Endothelial cell (in vitro differentiated cells): ENCODE measurements around the gene ANKZF1. TPM values are rescaled to one million over a fixed set of nuclear protein-coding genes. Genes with fewer than 3 reads are reported as not detected.

Experiments
- DNase-seq: peaks from one replicate; pipeline ENCODE4 v3.0.0; 2021; ENCODE audit warnings: low spot score
- H3K27ac Mint-ChIP-seq: one replicate; pipeline ENCODE4 v1.8.0; 2021; ENCODE audit warnings: mixed read lengths, inconsistent platforms; ENCODE audit not compliant: unreplicated experiment
- H3K27me3 Mint-ChIP-seq: one replicate; pipeline ENCODE4 v1.8.0; 2021; ENCODE audit warnings: mild to moderate bottlenecking, moderate library complexity, mixed read lengths, inconsistent platforms; ENCODE audit not compliant: unreplicated experiment
- H3K36me3 Mint-ChIP-seq: one replicate; pipeline ENCODE4 v1.8.0; 2021; ENCODE audit warnings: mild to moderate bottlenecking, low read depth, mixed read lengths, inconsistent platforms; ENCODE audit not compliant: unreplicated experiment
- H3K4me1 Mint-ChIP-seq: one replicate; pipeline ENCODE4 v1.8.0; 2021; ENCODE audit warnings: mild to moderate bottlenecking, mixed read lengths, inconsistent platforms; ENCODE audit not compliant: unreplicated experiment
- H3K4me3 Mint-ChIP-seq: one replicate; pipeline ENCODE4 v1.8.0; 2021; ENCODE audit warnings: mild to moderate bottlenecking, mixed read lengths, inconsistent platforms; ENCODE audit not compliant: unreplicated experiment
- H3K9me3 Mint-ChIP-seq: one replicate; pipeline ENCODE4 v1.8.0; 2021; ENCODE audit warnings: mixed read lengths, inconsistent platforms; ENCODE audit not compliant: unreplicated experiment
- CTCF ChIP-seq: fragments of 200-600 bp; sonication (generic); IDR thresholded peaks from one replicate; pipeline ENCODE4 v1.5.0; 2021; ENCODE audit warnings: antibody characterized with exemption; ENCODE audit not compliant: unreplicated experiment
- total RNA-seq: library from RNA; stranded (reverse); fragmentation: NEBNext Ultra II Directional; extraction: Animal tissue kit (Norgen Biotek cat#: 25700); gene quantifications from one replicate; pipeline ENCODE4 v1.2.1, GENCODE V29; 2021; ENCODE audit not compliant: unreplicated experiment

Gene ANKZF1
- total RNA-seq, 1 donor from 2014 or later: 43.8 TPM

- no peak for TF ChIP-seq CTCF
- H3K4me3 Mint-ChIP-seq: no peak overlapping the region
- peaks cover 13% of the 10 kb centered on the region for H3K4me1 Mint-ChIP-seq
- no peaks in the 10 kb centered on the region for H3K9me3 Mint-ChIP-seq
- DNase-seq: no peak
- H3K27ac Mint-ChIP-seq: no peak overlapping the region
- peaks cover 2% of the 10 kb centered on the region for H3K27me3 Mint-ChIP-seq
- H3K36me3 Mint-ChIP-seq: no peaks in the 10 kb centered on the region
These were observed 31.6 kb downstream of the ANKZF1 start for GRCh38 chr2:219261024-219261855.

- no peak overlapping the region for H3K27ac Mint-ChIP-seq
- no peak for TF ChIP-seq CTCF
- peaks cover 2% of the 10 kb centered on the region for H3K27me3 Mint-ChIP-seq
- H3K9me3 Mint-ChIP-seq: no peaks in the 10 kb centered on the region
- H3K4me1 Mint-ChIP-seq: peaks cover 9% of the 10 kb centered on the region
- DNase-seq: no peak
- no peak overlapping the region for H3K4me3 Mint-ChIP-seq
- no peaks in the 10 kb centered on the region for H3K36me3 Mint-ChIP-seq
These were observed 36.6 kb downstream of the ANKZF1 start for GRCh38 chr2:219266232-219266631.

GRCh38 chr2:219266886-219267285, 37.3 kb downstream of the ANKZF1 start:
- Mint-ChIP-seq H3K27me3 (peaks cover 4% of the 10 kb centered on the region), H3K36me3 (no peaks in the 10 kb centered on the region), H3K4me1 (peaks cover 3% of the 10 kb centered on the region), H3K4me3 (no peak overlapping the region), H3K9me3 (no peaks in the 10 kb centered on the region), H3K27ac (no peak overlapping the region)
- TF ChIP-seq CTCF: no peak
- no peak for DNase-seq

GRCh38 chr2:219268294-219268693, 38.7 kb downstream of the ANKZF1 start:
- H3K4me3 Mint-ChIP-seq: no peak overlapping the region
- peaks cover 2% of the 10 kb centered on the region for H3K4me1 Mint-ChIP-seq
- H3K9me3 Mint-ChIP-seq: no peaks in the 10 kb centered on the region
- H3K27ac Mint-ChIP-seq: no peak overlapping the region
- peaks cover 3% of the 10 kb centered on the region for H3K27me3 Mint-ChIP-seq
- no peak for DNase-seq
- TF ChIP-seq CTCF: no peak
- H3K36me3 Mint-ChIP-seq: no peaks in the 10 kb centered on the region

- no peak overlapping the region for H3K4me3 Mint-ChIP-seq
- no peaks in the 10 kb centered on the region for H3K36me3 Mint-ChIP-seq
- no peak for TF ChIP-seq CTCF
- H3K27me3 Mint-ChIP-seq: peaks cover 3% of the 10 kb centered on the region
- DNase-seq: no peak
- peaks cover 3% of the 10 kb centered on the region for H3K4me1 Mint-ChIP-seq
- H3K27ac Mint-ChIP-seq: no peak overlapping the region
- no peaks in the 10 kb centered on the region for H3K9me3 Mint-ChIP-seq
These were observed 39.9 kb downstream of the ANKZF1 start for GRCh38 chr2:219269362-219270054.
